H1 (cell line): Measurements from ENCODE around the gene MS4A18. TPM values are rescaled to one million over a fixed set of nuclear protein-coding genes. Genes with fewer than 3 reads are reported as not detected.

ENCODE experiments used
- CHD2 ChIP-seq: IDR thresholded peaks from 2 replicates; pipeline ENCODE4 v1.6.1; 2012; ENCODE audit warnings: low read length, improper control_type of control experiment
- GABPA ChIP-seq: IDR thresholded peaks from 2 replicates; pipeline ENCODE4 v1.6.1; 2011; ENCODE audit warnings: mild to moderate bottlenecking, low read length, moderate library complexity, borderline replicate concordance; ENCODE audit not compliant: insufficient read depth
- HDAC2 ChIP-seq, 2 experiments: fragments of 300-600 bp in 1 of 2; sonication (generic) in 1 of 2; IDR thresholded peaks; 2 replicates each; pipeline ENCODE4 v1.6.1; 2011 to 2012; ENCODE audit warnings: low read depth in 2 of 2, low read length in 2 of 2, mild to moderate bottlenecking in 2 of 2, moderate library complexity in 2 of 2, borderline replicate concordance in 1 of 2, inconsistent platforms in 1 of 2
- HDAC6 ChIP-seq: IDR thresholded peaks from one replicate; pipeline ENCODE4 v1.7.1; 2012; ENCODE audit warnings: low read depth, mild to moderate bottlenecking, inconsistent platforms, low read length, moderate library complexity
- SIN3A ChIP-seq, 2 experiments: IDR thresholded peaks in 1 of 2; conservative IDR thresholded peaks in 1 of 2; 2 replicates each; pipeline ENCODE4 v1.6.1; 2011 to 2012; ENCODE audit warnings: low read length in 2 of 2, improper control_type of control experiment in 1 of 2, low read depth in 1 of 2, mild to moderate bottlenecking in 1 of 2
- TEAD4 ChIP-seq: IDR thresholded peaks from 2 replicates; pipeline ENCODE4 v1.6.1; 2012; ENCODE audit warnings: low read depth, low read length, inconsistent platforms, mixed read lengths
- polyA plus RNA-seq, 7 experiments: library from polyadenylated mRNA; depleted of rRNA in 3 of 7; stranded (reverse) in 5 of 7; unstranded in 2 of 7; fragments of >200 nt in 5 of 7; fragments of 200-250 nt in 2 of 7; gene quantifications; 1 replicate in 5 of 7; 2 replicates in 1 of 7; 4 replicates in 1 of 7; pipeline versions ENCODE4 v1.2.1 to v1.2.3, GENCODE V29; 2011 to 2013; ENCODE audit warnings: missing spikeins in 2 of 7, mixed read lengths in 2 of 7
- total RNA-seq: library from RNA; stranded (reverse); fragmentation: NEBNext Ultra II Directional; extraction: Animal tissue kit (Norgen Biotek cat#: 25700); gene quantifications from 2 replicates; pipeline ENCODE4 v1.2.1, GENCODE V29; 2021
- TF ChIP-seq, protein P1 (sequence below): fragments of 300-600 bp; sonication (generic); IDR thresholded peaks from 2 replicates; pipeline ENCODE4 v1.7.1; 2012; ENCODE audit warnings: low read length, moderate library complexity, mild to moderate bottlenecking, inconsistent platforms; ENCODE audit not compliant: insufficient replicate concordance
- TF ChIP-seq, protein P2 (sequence below): IDR thresholded peaks from 2 replicates; pipeline ENCODE4 v1.6.1; 2011; ENCODE audit warnings: low read length, improper control_type of control experiment

MS4A18 gene
- total and polyA plus RNA-seq, 2 of the 8 experiments (the other 6 are each of a cell fraction or from before 2014, with no cell fraction given): not detected

GRCh38 chr11:60761436-60762190, 37.1 kb downstream of the MS4A18 start (continued):
- TF ChIP-seq, protein P1, sequence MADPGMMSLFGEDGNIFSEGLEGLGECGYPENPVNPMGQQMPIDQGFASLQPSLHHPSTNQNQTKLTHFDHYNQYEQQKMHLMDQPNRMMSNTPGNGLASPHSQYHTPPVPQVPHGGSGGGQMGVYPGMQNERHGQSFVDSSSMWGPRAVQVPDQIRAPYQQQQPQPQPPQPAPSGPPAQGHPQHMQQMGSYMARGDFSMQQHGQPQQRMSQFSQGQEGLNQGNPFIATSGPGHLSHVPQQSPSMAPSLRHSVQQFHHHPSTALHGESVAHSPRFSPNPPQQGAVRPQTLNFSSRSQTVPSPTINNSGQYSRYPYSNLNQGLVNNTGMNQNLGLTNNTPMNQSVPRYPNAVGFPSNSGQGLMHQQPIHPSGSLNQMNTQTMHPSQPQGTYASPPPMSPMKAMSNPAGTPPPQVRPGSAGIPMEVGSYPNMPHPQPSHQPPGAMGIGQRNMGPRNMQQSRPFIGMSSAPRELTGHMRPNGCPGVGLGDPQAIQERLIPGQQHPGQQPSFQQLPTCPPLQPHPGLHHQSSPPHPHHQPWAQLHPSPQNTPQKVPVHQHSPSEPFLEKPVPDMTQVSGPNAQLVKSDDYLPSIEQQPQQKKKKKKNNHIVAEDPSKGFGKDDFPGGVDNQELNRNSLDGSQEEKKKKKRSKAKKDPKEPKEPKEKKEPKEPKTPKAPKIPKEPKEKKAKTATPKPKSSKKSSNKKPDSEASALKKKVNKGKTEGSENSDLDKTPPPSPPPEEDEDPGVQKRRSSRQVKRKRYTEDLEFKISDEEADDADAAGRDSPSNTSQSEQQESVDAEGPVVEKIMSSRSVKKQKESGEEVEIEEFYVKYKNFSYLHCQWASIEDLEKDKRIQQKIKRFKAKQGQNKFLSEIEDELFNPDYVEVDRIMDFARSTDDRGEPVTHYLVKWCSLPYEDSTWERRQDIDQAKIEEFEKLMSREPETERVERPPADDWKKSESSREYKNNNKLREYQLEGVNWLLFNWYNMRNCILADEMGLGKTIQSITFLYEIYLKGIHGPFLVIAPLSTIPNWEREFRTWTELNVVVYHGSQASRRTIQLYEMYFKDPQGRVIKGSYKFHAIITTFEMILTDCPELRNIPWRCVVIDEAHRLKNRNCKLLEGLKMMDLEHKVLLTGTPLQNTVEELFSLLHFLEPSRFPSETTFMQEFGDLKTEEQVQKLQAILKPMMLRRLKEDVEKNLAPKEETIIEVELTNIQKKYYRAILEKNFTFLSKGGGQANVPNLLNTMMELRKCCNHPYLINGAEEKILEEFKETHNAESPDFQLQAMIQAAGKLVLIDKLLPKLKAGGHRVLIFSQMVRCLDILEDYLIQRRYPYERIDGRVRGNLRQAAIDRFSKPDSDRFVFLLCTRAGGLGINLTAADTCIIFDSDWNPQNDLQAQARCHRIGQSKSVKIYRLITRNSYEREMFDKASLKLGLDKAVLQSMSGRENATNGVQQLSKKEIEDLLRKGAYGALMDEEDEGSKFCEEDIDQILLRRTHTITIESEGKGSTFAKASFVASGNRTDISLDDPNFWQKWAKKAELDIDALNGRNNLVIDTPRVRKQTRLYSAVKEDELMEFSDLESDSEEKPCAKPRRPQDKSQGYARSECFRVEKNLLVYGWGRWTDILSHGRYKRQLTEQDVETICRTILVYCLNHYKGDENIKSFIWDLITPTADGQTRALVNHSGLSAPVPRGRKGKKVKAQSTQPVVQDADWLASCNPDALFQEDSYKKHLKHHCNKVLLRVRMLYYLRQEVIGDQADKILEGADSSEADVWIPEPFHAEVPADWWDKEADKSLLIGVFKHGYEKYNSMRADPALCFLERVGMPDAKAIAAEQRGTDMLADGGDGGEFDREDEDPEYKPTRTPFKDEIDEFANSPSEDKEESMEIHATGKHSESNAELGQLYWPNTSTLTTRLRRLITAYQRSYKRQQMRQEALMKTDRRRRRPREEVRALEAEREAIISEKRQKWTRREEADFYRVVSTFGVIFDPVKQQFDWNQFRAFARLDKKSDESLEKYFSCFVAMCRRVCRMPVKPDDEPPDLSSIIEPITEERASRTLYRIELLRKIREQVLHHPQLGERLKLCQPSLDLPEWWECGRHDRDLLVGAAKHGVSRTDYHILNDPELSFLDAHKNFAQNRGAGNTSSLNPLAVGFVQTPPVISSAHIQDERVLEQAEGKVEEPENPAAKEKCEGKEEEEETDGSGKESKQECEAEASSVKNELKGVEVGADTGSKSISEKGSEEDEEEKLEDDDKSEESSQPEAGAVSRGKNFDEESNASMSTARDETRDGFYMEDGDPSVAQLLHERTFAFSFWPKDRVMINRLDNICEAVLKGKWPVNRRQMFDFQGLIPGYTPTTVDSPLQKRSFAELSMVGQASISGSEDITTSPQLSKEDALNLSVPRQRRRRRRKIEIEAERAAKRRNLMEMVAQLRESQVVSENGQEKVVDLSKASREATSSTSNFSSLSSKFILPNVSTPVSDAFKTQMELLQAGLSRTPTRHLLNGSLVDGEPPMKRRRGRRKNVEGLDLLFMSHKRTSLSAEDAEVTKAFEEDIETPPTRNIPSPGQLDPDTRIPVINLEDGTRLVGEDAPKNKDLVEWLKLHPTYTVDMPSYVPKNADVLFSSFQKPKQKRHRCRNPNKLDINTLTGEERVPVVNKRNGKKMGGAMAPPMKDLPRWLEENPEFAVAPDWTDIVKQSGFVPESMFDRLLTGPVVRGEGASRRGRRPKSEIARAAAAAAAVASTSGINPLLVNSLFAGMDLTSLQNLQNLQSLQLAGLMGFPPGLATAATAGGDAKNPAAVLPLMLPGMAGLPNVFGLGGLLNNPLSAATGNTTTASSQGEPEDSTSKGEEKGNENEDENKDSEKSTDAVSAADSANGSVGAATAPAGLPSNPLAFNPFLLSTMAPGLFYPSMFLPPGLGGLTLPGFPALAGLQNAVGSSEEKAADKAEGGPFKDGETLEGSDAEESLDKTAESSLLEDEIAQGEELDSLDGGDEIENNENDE: no peak
- no peak for TF ChIP-seq CHD2
- no peak for TF ChIP-seq TEAD4
- no peak for TF ChIP-seq GABPA
- TF ChIP-seq, protein P2, sequence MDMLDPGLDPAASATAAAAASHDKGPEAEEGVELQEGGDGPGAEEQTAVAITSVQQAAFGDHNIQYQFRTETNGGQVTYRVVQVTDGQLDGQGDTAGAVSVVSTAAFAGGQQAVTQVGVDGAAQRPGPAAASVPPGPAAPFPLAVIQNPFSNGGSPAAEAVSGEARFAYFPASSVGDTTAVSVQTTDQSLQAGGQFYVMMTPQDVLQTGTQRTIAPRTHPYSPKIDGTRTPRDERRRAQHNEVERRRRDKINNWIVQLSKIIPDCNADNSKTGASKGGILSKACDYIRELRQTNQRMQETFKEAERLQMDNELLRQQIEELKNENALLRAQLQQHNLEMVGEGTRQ: no peak
- TF ChIP-seq SIN3A (conservative IDR thresholded peaks at IDR 0.05 in 1 of 2, IDR thresholded peaks at IDR 0.05 in 1 of 2; ENCODE audit: low read depth in 1 of 2, low read length in 2 of 2): no peak
- no peak for TF ChIP-seq HDAC6
- no peak for TF ChIP-seq HDAC2 (IDR thresholded peaks at IDR 0.05; ENCODE audit: borderline replicate concordance in 1 of 2, low read depth in 2 of 2, low read length in 2 of 2)
